GM10266 (cell line): ENCODE measurements around the gene CCND2.

Experiments
- DNase-seq: peaks from one replicate; pipeline ENCODE4 v3.0.0; 2012; ENCODE audit errors: extremely low spot score
- CTCF ChIP-seq: IDR thresholded peaks from 2 replicates; pipeline ENCODE4 v1.5.1; 2012; ENCODE audit warnings: mild to moderate bottlenecking, low read depth; ENCODE audit not compliant: control insufficient read depth, insufficient read depth; ENCODE audit errors: missing control alignments

CCND2 gene

GRCh38 chr12:4277205-4277543 lies 3.6 kb downstream of the CCND2 start:
- DNase-seq: no peak
- no peak for TF ChIP-seq CTCF

DNA sequence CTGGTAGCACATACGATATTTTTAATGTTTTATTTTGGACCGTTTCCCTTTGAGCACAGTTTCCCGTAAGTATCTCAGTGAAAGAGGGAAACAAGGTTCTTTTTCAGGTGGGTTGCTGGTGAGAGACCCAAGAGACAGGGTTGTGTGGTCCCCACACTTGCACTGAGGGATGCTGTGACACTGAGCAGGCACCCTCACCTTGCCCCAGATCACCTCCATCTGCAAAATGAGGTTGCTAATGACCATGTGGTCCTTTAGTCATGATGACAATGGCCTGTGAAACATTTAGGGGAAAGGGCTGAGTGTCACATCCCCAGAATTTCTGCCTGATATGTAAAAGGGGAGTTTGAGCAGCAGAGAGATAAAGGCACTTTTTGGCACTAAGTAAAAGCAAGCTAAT lies 4.3 kb downstream of the CCND2 start:
- DNase-seq: no peak
- no peak for TF ChIP-seq CTCF

GRCh38 chr12:4278329-4279197 lies 5.0 kb downstream of the CCND2 start:
- DNase-seq: no peak
- no peak for TF ChIP-seq CTCF

GRCh38 chr12:4279198-4279690 lies 5.7 kb downstream of the CCND2 start:
- TF ChIP-seq CTCF: no peak
- no peak for DNase-seq

- no peak for TF ChIP-seq CTCF
- no peak for DNase-seq
Observed at GRCh38 chr12:4280351-4281163, 7.0 kb downstream of the CCND2 start.

GRCh38 chr12:4281173-4281654 lies 7.7 kb downstream of the CCND2 start:
- no peak for DNase-seq
- no peak for TF ChIP-seq CTCF
